Renal cortical epithelial cell (primary cell): ENCODE measurements around the gene SERPINA4. TPM values are rescaled to one million over a fixed set of nuclear protein-coding genes. Genes with fewer than 3 reads are reported as not detected.

Experiments used
- DNase-seq: peaks from one replicate; pipeline ENCODE4 v3.0.0-alpha.2; 2011; ENCODE audit warnings: low read depth
- total RNA-seq: library from RNA; depleted of rRNA; stranded (reverse); fragments of >200 nt; gene quantifications from 2 replicates; pipeline ENCODE4 v1.2.3, GENCODE V29; 2014

Gene SERPINA4
- total RNA-seq, 1 donor from 2014 or later: 0.55 TPM

GRCh38 chr14:94542811-94543440 is 18.3 kb upstream of the SERPINA4 start:
- DNase-seq: no peak

GRCh38 chr14:94543449-94544124 is 17.7 kb upstream of the SERPINA4 start:
- DNase-seq: no peak

GRCh38 chr14:94544726-94545125 is 16.5 kb upstream of the SERPINA4 start:
- no peak for DNase-seq

GRCh38 chr14:94545131-94545841 is 16.0 kb upstream of the SERPINA4 start:
- no peak for DNase-seq

- DNase-seq: no peak
Measured at GRCh38 chr14:94547151-94547680, 14.0 kb upstream of the SERPINA4 start.

- no peak for DNase-seq
Measured at GRCh38 chr14:94547726-94548125, 13.5 kb upstream of the SERPINA4 start.

DNA sequence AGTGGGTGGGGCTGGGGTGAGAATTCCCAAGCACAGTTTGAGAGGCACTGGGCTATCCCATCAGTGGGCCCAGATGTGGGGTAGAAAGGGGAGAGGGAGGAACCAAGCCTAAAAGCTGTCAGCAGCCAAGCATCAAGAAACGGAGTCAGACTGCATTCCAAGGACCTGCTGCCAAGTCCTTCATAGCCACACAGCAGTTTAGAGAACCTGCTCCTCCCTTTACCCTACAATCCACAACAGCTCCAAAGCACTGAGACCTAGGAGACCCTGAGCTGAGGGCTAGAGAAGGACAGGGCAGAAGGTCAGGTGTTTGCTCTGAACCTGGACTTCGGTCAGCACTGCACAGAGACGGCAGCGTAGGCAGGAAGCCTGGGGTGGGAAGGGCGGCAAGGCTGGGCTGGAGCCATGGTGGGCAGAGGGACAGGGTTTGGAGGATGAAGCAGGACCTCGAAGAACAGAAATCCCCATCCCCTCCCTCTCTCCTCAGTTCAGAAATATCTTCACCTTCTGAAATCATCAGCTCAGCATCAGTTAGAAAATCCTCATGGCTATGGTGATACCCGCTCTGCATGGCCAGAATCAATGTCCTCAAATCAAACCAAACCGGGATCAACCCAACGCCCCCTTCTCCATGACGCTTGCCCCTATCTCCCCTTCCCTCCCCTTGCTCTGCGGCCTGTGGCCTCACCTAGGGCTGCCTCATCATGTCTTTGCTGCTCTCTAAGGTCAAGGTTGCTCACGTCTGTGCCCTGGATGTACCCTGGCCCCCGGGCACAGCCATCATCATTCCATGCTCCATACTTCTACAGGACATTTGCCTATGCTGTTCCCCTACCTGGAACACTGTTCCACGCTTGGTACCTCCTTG is 12.9 kb upstream of the SERPINA4 start:
- no peak for DNase-seq

GRCh38 chr14:94548999-94549985 is 11.9 kb upstream of the SERPINA4 start:
- DNase-seq: no peak

DNA sequence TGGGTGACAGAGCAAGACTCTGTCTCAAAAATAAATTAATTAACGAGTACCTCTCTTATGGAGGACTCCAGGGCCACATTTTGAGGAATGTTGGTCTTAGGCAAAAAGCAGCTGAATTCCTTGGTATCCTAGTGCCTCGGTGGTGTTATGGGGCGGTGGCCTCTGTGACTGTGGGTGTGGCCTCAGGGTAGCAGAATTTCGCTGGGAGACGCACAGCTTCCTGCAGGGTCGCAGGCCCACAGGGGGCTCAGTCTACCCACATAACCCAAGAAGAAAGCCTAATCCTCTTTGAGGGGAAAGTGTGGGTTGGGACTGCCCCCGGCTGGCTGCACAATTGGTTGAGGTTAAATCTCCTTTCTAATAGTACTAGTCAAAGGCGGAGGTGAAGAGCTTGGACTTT is 11.2 kb upstream of the SERPINA4 start:
- no peak for DNase-seq

DNA sequence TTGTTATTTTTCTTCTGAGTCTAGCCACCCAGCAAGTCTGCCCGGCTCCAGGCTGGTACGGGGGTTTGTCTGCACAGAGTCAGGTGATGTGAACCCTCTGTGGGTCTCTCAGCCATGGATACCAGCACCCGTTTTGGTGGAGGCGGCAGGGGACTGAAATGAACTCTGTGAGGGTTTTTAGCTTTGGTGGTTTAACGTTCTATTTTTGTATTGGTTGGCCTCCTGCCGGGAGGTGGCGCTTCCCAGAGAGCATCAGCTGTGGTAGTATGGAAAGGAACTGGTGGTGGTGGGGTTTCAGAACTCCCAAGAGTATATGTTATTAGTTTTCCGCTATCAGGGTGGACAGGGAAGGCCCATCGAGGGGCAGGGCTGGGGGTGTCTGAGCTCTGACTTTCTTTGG is 5.3 kb upstream of the SERPINA4 start:
- DNase-seq: no peak

DNA sequence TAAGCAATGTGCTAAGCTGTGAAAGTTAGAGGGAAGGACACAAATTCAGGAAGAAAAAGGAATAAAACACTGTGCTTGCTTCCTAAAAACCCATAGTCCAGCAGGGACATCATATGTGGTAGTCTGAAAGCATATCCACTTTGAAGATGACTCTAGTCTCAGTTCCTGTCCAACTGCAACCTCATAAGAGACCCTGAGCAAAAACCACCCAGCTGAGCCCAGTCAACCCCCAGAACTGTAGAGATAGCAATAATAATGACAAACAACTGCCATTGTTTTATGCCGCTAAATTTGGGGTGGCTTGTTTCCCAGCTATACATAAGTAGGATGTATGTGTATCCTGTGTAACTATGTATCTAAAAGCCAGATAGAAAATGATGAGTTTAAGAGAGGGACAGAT is 3.9 kb upstream of the SERPINA4 start:
- DNase-seq: no peak

DNA sequence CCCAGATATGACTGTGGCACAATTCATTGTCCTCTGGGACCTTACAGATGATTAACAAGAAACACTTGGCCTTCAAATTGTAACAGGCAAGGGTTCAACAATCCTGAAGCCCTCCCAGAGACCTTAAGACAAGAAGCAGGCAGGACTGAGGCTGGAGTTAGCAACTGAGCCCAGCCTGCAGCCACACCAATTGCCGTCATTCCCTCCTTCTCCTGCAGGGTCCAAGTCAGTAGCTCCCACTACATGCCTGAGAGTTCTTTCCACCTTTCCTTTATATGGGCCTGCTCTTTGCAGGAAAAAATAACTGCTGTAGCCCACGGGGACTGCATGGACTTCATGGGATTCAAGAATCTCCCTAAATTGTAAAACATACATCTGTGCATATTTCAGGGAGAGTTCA is 2.4 kb upstream of the SERPINA4 start:
- no peak for DNase-seq

DNA sequence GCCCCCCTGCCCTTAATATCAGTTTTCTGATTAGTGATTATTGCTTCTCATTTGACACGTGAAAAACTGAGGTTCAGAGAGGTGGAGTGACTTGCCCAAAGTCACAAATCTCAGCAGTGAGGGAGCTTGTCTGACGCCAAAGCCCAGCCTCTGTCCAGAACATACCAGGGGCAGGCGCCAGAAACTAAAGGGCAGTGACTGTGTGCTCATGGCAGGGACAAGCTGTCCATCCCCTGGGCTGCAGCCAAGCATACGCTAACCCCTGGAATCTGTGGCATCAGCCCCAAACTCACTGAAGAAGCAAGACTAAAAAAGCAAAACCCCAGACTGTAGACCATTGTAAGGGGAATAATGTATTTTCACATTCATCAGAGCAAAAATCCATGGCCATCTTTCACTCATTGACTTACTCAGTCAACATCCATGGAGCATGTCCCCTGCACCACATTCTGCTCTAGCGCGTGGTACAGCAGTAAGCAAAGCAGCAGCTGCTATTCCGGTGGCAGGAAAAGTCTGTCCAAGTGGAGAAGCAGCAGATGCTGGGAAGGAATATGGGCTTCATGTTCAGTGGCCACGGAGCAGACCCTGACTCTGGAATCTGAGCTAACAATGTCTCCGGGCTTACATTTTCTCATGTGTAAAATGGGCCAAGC is 1.5 kb upstream of the SERPINA4 start:
- no peak for DNase-seq

DNA sequence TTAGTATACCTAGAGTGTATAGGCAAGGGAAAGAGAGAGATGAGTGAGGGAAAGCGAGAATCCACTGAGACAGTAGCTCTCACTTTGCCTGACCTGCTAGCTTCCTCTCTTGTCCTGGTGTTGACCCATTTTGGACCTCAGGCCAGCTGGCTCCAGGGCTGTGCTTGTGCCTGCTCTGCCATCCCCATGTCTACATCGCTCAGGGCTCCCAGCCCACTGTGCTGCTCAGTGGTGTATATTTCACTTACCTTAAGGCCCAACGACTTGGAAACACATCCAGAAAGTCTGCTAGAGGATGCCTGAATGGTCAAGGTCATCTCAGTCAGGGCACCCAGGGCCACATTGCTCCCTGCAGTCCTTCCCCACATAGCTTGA is 964 bp upstream of the SERPINA4 start:
- no peak for DNase-seq

DNA sequence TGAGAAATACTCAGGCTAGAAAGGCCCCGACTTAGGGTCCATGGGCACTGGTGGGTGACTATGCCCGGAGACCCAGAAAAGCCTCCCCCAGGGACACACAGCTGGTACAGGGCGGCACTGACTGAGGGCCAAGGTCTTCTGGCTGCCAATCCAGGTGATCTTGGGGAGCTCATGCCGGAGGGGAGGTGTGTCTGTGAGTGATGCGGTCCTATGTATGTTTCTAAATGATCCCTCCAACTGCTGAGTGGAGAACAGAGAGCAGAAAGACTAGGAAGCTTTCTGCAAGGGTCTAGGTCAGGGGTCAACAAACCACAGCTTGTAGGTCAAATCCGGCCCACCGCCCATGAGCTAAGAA is 391 bp downstream of the SERPINA4 start:
- no peak for DNase-seq

DNA sequence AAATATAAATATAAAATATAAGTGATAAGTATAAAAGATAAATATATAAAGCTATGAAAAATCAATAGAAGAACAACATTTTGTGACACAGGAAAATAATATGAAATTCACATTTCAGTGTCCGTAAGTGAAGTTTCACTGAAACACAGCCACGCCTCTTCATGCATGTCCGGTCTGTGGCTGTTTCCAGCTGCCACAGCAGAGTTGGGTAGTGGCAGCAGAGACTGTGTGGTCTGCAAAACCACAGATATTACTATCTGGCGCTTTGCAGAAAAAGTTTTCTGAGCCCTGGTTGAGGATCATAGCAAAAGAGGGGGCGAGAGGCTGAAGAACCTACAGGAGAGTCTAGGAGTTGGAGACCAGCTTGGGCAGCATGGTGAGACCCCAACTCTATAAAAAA is 780 bp downstream of the SERPINA4 start:
- no peak for DNase-seq

DNA sequence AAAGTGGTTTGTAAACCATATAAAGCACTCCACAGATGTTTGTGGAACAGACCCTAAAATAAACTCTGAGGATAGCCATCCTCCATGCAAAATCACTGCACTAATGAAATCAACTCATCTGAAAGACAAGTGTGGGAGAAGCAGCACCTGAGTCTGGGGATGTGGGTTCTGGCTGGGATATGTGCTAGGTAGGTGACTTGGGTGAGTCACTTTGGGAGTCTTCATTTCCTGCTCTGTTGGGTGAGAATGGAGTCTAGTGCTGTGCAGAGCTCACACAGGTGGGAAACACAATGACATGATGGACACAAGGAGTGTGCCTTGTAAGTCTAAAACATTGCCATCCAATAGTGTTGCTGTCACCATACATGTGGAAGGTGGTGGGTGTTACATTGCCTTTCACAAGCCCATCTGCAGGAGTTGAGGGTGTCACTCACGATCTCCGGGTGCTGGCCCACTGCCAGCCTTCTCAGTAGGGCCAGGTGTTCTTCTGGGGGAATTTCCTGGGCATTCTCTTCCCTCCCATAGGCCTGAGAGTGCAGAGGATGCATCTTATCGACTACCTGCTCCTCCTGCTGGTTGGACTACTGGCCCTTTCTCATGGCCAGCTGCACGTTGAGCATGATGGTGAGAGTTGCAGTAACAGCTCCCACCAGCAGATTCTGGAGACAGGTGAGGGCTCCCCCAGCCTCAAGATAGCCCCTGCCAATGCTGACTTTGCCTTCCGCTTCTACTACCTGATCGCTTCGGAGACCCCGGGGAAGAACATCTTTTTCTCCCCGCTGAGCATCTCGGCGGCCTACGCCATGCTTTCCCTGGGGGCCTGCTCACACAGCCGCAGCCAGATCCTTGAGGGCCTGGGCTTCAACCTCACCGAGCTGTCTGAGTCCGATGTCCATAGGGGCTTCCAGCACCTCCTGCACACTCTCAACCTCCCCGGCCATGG is 2.0 kb downstream of the SERPINA4 start:
- DNase-seq: no peak

DNA sequence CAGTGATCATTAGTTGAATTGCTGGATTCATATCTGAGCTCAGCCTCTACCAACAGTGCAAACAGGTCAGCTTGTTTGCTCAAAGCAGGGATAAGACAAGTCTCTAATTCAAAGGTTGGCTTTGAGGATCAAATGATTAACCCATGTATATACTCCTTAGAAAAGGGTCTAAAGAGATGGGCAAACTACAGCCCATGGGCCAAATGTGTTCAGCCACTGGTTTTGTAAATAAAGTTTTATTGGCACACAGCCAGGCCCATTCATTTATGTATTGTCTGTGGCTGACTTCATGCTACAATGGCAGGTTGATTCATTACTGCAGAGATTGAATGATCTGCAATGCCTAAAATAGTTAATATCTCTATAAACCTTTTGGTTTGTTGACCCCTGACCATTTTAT is 3.1 kb downstream of the SERPINA4 start:
- DNase-seq: no peak

DNA sequence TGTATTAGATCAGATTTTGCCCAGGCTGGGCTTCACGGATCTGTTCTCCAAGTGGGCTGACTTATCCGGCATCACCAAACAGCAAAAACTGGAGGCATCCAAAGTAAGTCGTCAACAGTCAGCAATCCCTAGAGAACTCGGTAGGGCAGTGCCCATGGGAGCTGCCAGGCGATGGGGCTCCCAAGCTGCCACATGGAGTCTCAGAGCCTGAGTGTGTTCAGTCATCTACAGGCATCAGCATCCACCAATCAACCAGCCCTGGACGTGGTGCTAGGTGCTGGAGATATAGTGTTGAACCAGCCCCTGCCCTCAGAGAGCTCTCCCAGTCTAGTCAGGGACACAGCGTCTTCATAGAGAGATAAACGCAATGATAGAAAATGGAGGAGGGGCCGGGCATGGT is 6.9 kb downstream of the SERPINA4 start:
- no peak for DNase-seq
